GM12892 (cell line): ENCODE measurements around the gene LRRC37A.
"Not testable (repeated sequence)": the region's sequence is repeated elsewhere in the genome, so short reads cannot be mapped to it uniquely, and the experiment has no call there.

Experiments used
- POLR2A ChIP-seq: IDR thresholded peaks from 2 replicates; pipeline ENCODE4 v1.6.1; 2011; ENCODE audit warnings: low read depth, low read length, control low read depth
- POLR2AphosphoS5 ChIP-seq: IDR thresholded peaks from 2 replicates; pipeline ENCODE4 v1.6.1; 2011; ENCODE audit warnings: low read depth, low read length, control low read depth
- TAF1 ChIP-seq: IDR thresholded peaks from 2 replicates; pipeline ENCODE4 v1.6.1; 2011; ENCODE audit warnings: low read depth, mild to moderate bottlenecking, control low read depth, low read length, borderline replicate concordance

GRCh38 chr17:46373418-46373817 lies 78.5 kb downstream of the LRRC37A start:
- not testable (repeated sequence) for TF ChIP-seq POLR2AphosphoS5, POLR2A, TAF1
